Nephron (organoid): ENCODE measurements around the gene SYT7.

ENCODE experiments used
- H3K27ac Mint-ChIP-seq, 3 experiments: 2 replicates each; pipeline ENCODE4 v1.8.0; 2020; ENCODE audit warnings: mixed read lengths in 3 of 3, mild to moderate bottlenecking in 2 of 3, moderate library complexity in 1 of 3
- H3K27me3 Mint-ChIP-seq: 2 replicates; pipeline ENCODE4 v1.8.0; 2021; ENCODE audit warnings: low read depth, mild to moderate bottlenecking, moderate library complexity, mixed read lengths
- H3K36me3 Mint-ChIP-seq: 2 replicates; pipeline ENCODE4 v1.8.0; 2020; ENCODE audit warnings: low read depth, mixed read lengths
- H3K4me1 Mint-ChIP-seq: 2 replicates; pipeline ENCODE4 v1.8.0; 2020; ENCODE audit warnings: mixed read lengths
- H3K4me3 Mint-ChIP-seq, 3 experiments: 2 replicates each; pipeline ENCODE4 v1.8.0; 2020; ENCODE audit warnings: mild to moderate bottlenecking in 3 of 3, mixed read lengths in 3 of 3, moderate library complexity in 2 of 3
- H3K9me3 Mint-ChIP-seq: 2 replicates; pipeline ENCODE4 v1.8.0; 2020; ENCODE audit warnings: mixed read lengths
- CTCF ChIP-seq, 3 experiments: fragments of 200-600 bp; sonication (generic); IDR thresholded peaks; one replicate each; pipeline ENCODE4 v1.5.0; 2021; ENCODE audit warnings: antibody characterized with exemption in 3 of 3; ENCODE audit not compliant: unreplicated experiment in 3 of 3

SYT7 gene

GRCh38 chr11:61626580-61627380 is 45.9 kb upstream of the SYT7 start:
- no peak for TF ChIP-seq CTCF (IDR thresholded peaks at IDR 0.05; ENCODE audit: unreplicated experiment in 3 of 3)
- Mint-ChIP-seq H3K27me3 (peaks cover 13% of the 10 kb centered on the region), H3K9me3 (no peaks in the 10 kb centered on the region), H3K27ac (peak overlapping the region; percentile 40 to 97 (median 93)), H3K4me1 (peaks cover 45% of the 10 kb centered on the region), H3K36me3 (no peaks in the 10 kb centered on the region), H3K4me3 (no peak overlapping the region)

- Mint-ChIP-seq H3K27me3 (peaks cover 20% of the 10 kb centered on the region), H3K4me3 (no peak overlapping the region), H3K27ac (no peak overlapping the region), H3K9me3 (no peaks in the 10 kb centered on the region), H3K4me1 (peaks cover 41% of the 10 kb centered on the region), H3K36me3 (no peaks in the 10 kb centered on the region)
- TF ChIP-seq CTCF (IDR thresholded peaks at IDR 0.05; ENCODE audit: unreplicated experiment in 3 of 3), result no peak
These were observed 44.6 kb upstream of the SYT7 start for GRCh38 chr11:61625525-61625924.

GRCh38 chr11:61621917-61622585 is 41.2 kb upstream of the SYT7 start:
- no peaks in the 10 kb centered on the region for H3K36me3 Mint-ChIP-seq
- H3K4me1 Mint-ChIP-seq, result peaks cover 7% of the 10 kb centered on the region
- H3K27me3 Mint-ChIP-seq, result peaks cover 21% of the 10 kb centered on the region
- H3K9me3 Mint-ChIP-seq, result no peaks in the 10 kb centered on the region
- H3K4me3 Mint-ChIP-seq, result no peak overlapping the region
- H3K27ac Mint-ChIP-seq, result no peak overlapping the region
- no peak for TF ChIP-seq CTCF (IDR thresholded peaks at IDR 0.05; ENCODE audit: unreplicated experiment in 3 of 3)

- Mint-ChIP-seq H3K4me1 (peaks cover 5% of the 10 kb centered on the region), H3K9me3 (no peaks in the 10 kb centered on the region), H3K27me3 (peaks cover 16% of the 10 kb centered on the region), H3K27ac (no peak overlapping the region), H3K36me3 (no peaks in the 10 kb centered on the region), H3K4me3 (no peak overlapping the region)
- no peak for TF ChIP-seq CTCF (IDR thresholded peaks at IDR 0.05; ENCODE audit: unreplicated experiment in 3 of 3)
These were observed 38.8 kb upstream of the SYT7 start for GRCh38 chr11:61619471-61620226.

GRCh38 chr11:61618978-61619377 is 38.1 kb upstream of the SYT7 start:
- no peak for TF ChIP-seq CTCF (IDR thresholded peaks at IDR 0.05; ENCODE audit: unreplicated experiment in 3 of 3)
- H3K36me3 Mint-ChIP-seq, result no peaks in the 10 kb centered on the region

More at GRCh38 chr11:61618978-61619377, 38.1 kb upstream of the SYT7 start:
- no peaks in the 10 kb centered on the region for H3K9me3 Mint-ChIP-seq
- peaks cover 17% of the 10 kb centered on the region for H3K27me3 Mint-ChIP-seq
- no peak overlapping the region for H3K4me3 Mint-ChIP-seq
- H3K4me1 Mint-ChIP-seq, result peaks cover 10% of the 10 kb centered on the region
- H3K27ac Mint-ChIP-seq, result no peak overlapping the region
